Kidney (tissue), 14 donors: Measurements from ENCODE around the gene S100A6. TPM values are rescaled to one million over a fixed set of nuclear protein-coding genes. Genes with fewer than 3 reads are reported as not detected.

Experiments used
- DNase-seq, 5 donors: peaks; one replicate each; pipeline ENCODE4 v3.0.0-alpha.2; 2013 to 2020
- FAIRE-seq: peaks from 2 replicates; lab custom pipeline; 2012; peaks lifted over from hg19 to GRCh38; lab: Jason Lieb, UNC
- H3K27ac ChIP-seq, 2 donors: one replicate each; pipeline ENCODE4 v1.7.0; 2013; ENCODE audit warnings: low read depth in 2 of 2, low read length in 2 of 2, inconsistent platforms in 1 of 2
- H3K27me3 ChIP-seq: one replicate; pipeline ENCODE4 v1.7.1; 2013; ENCODE audit warnings: low read length, inconsistent platforms; ENCODE audit not compliant: control insufficient read depth, insufficient read depth
- H3K36me3 ChIP-seq, 3 donors: one replicate each; pipeline versions ENCODE4 v1.7.0 to v1.7.1; 2013; ENCODE audit warnings: low read length in 3 of 3, control low read depth in 1 of 3, inconsistent platforms in 1 of 3; ENCODE audit not compliant: insufficient read depth in 3 of 3, control insufficient read depth in 2 of 3
- H3K4me1 ChIP-seq, 3 donors: one replicate each; pipeline versions ENCODE4 v1.7.0 to v1.7.1; 2013; ENCODE audit warnings: low read length in 3 of 3, inconsistent platforms in 1 of 3, low read depth in 1 of 3; ENCODE audit not compliant: control insufficient read depth in 2 of 3, insufficient read depth in 2 of 3
- H3K4me3 ChIP-seq, 3 donors: one replicate each; pipeline versions ENCODE4 v1.7.0 to v1.8.1; 2013; ENCODE audit warnings: low read length in 3 of 3, control low read depth in 1 of 3, inconsistent platforms in 1 of 3
- H3K9ac ChIP-seq, 3 donors: one replicate each; pipeline versions ENCODE4 v1.7.0 to v1.7.1; 2013; ENCODE audit warnings: low read length in 3 of 3, control low read depth in 1 of 3, inconsistent platforms in 1 of 3
- H3K9me3 ChIP-seq, 3 donors: one replicate each; pipeline versions ENCODE4 v1.7.0 to v1.7.1; 2013; ENCODE audit warnings: low read length in 3 of 3, control low read depth in 1 of 3, inconsistent platforms in 1 of 3; ENCODE audit not compliant: control insufficient read depth in 2 of 3, insufficient read depth in 1 of 3
- intact Hi-C: fragments of 100-400 bp; cut with DNase I; formaldehyde crosslinking; loops from one replicate; pipeline ENCODE4 v1.11.1; 2022
- polyA plus RNA-seq: library from polyadenylated mRNA; stranded (reverse); fragments of 350-450 nt; fragmentation: Illumina TruSeq; extraction: RNeasy Lipid Tissue Mini Kit (QIAGEN cat#74804); gene quantifications from one replicate; pipeline ENCODE4 v1.2.3, GENCODE V29; 2014; ENCODE audit warnings: low read depth, low replicate concordance; ENCODE audit not compliant: insufficient read depth
- total RNA-seq: library from RNA; stranded (reverse); fragmentation: NEBNext Ultra II Directional; extraction: Animal tissue kit (Norgen Biotek cat#: 25700); gene quantifications from one replicate; pipeline ENCODE4 v1.2.1, GENCODE V29; 2021
- TF ChIP-seq, protein P1 (sequence below): IDR thresholded peaks from 3 replicates; pipeline ENCODE4 v1.5.1; 2012; ENCODE audit warnings: mild to moderate bottlenecking, moderate library complexity, borderline replicate concordance; ENCODE audit not compliant: insufficient read depth; ENCODE audit errors: extremely low read depth
- donor health status: control.
- donor health status: control.
- donor health status: control.
- donor health status: control.
- donor health status: control.
- donor health status: DM: yes; HTN: yes; CAD: no.
- donor health status: Normal renal cell carcinoma (clear cell type).

Gene S100A6
- total and polyA plus RNA-seq, 2 donors from 2014 or later = 1,542 to 1,580 TPM

DNA sequence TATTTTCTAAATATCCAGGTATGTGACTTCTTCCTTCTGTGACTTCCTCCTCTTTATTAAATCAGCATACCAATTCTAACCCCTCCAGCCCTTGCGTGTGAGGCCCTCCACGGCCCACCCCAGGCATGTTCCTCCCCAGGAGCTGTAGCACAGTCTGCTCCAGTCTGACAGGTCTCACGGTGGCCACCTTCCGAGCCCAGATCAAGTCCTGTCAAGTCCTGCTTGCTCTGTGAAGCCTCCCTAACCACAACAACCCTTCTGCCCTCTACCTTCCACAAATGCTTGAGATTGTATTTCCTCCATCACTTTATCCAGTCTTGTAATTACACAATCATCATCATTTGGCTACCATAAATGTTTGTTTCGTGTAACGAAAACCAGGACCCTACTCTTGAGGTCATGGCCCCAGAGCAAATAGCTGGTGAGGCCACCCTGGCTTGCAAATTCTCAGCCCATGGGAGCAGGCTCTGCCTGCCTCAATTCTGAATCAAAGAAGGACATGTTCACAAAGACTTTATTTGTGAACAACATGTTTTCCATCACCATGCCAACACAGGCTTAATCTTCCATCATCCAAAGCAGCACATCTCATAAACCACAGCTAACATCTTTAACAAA is 42.3 kb downstream of the S100A6 start:
- FAIRE-seq = no peak

DNA sequence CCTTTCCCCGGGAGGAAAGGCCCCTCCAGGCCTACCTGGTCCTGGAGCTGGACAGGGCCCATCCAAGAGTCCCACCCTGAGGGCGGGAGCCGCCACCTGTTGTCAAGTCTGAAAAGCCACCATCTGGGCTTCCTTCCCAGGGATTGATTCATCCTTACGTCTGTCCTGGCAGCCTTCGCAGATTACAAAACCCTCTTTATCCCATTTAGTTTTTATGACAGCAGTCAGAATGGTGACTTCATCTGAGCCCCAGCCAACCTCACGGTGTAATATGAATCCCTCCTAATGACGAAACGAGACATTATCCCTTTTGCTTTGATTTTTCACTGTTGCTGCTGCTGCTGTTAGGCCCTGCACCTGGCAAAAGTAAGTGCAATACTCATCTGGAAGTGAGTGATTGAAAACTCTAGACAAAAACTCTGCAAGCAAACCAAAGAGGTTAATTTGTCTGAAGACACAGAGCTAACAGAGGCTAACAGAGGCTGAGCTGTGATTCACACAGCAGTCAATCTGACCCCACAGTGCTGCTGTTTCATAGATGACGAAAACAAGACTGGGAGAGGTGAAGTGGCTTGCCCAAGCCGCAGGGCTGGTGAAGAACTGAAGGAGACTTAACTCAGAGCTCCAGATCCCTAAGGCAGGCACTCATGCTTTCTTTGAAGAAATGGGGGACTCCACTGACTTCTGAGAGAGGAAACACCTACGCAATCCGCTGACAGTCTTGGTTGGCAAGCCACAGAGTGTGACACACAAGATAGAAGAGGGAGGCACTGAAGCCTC is 45.3 kb downstream of the S100A6 start:
- Histone ChIP-seq H3K27ac (no peak overlapping the region), H3K27me3 (no peaks in the 10 kb centered on the region), H3K4me3 (no peak overlapping the region), H3K9me3 (no peaks in the 10 kb centered on the region), H3K36me3 (no peaks in the 10 kb centered on the region), H3K4me1 (no peaks in the 10 kb centered on the region), H3K9ac (no peak overlapping the region)
- FAIRE-seq = no peak
- intact Hi-C loops = loop anchor here (10.0 kb wide), 1 partner anchor 136 kb away; the partner anchor contains the start of gene S100A9
- peak in 1 of 5 donors; percentile 35 for DNase-seq
- TF ChIP-seq, protein P1, sequence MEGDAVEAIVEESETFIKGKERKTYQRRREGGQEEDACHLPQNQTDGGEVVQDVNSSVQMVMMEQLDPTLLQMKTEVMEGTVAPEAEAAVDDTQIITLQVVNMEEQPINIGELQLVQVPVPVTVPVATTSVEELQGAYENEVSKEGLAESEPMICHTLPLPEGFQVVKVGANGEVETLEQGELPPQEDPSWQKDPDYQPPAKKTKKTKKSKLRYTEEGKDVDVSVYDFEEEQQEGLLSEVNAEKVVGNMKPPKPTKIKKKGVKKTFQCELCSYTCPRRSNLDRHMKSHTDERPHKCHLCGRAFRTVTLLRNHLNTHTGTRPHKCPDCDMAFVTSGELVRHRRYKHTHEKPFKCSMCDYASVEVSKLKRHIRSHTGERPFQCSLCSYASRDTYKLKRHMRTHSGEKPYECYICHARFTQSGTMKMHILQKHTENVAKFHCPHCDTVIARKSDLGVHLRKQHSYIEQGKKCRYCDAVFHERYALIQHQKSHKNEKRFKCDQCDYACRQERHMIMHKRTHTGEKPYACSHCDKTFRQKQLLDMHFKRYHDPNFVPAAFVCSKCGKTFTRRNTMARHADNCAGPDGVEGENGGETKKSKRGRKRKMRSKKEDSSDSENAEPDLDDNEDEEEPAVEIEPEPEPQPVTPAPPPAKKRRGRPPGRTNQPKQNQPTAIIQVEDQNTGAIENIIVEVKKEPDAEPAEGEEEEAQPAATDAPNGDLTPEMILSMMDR = no peak

More for the DNA sequence above, 42.3 kb downstream of the S100A6 start:
- TF ChIP-seq, protein P1 = no peak
- Histone ChIP-seq H3K27ac (no peak overlapping the region), H3K27me3 (no peaks in the 10 kb centered on the region), H3K4me3 (no peak overlapping the region), H3K9me3 (no peaks in the 10 kb centered on the region), H3K9ac (no peak overlapping the region), H3K36me3 (no peaks in the 10 kb centered on the region), H3K4me1 (no peaks in the 10 kb centered on the region)
- intact Hi-C loops = loop anchor here (10.0 kb wide), 1 partner anchor 139 kb away; the partner anchor contains the start of gene S100A9
- DNase-seq = no peak

GRCh38 chr1:153488731-153489130 is 47.1 kb downstream of the S100A6 start:
- Histone ChIP-seq H3K4me3 (no peak overlapping the region), H3K4me1 (no peaks in the 10 kb centered on the region), H3K36me3 (no peaks in the 10 kb centered on the region), H3K9me3 (no peaks in the 10 kb centered on the region), H3K9ac (no peak overlapping the region), H3K27me3 (no peaks in the 10 kb centered on the region), H3K27ac (no peak overlapping the region)
- FAIRE-seq = no peak
- no peak for DNase-seq
- intact Hi-C loops = no loop called here
- TF ChIP-seq, protein P1 = no peak
